HepG2 (cell line): ENCODE measurements around the gene LTB4R2. TPM values are rescaled to one million over a fixed set of nuclear protein-coding genes. Genes with fewer than 3 reads are reported as not detected.

ENCODE experiments used
- ATAC-seq: fragments of 200-7000 bp; cut with Tn5 transposase; 3 replicates; pipeline ENCODE4 v1.9.1; 2020; ENCODE audit warnings: mild to moderate bottlenecking, moderate library complexity
- BruUV-seq: library from RNA; stranded (reverse); fragments of 400-500 nt; replicated peaks from 2 replicates; lab custom pipeline; 2021; lab: Mats Ljungman, UMichigan
- CTCF ChIA-PET: fragments of 300-600 bp; formaldehyde crosslinking; extraction: SDS; loops from one replicate; lab custom pipeline; 2021; ENCODE audit warnings: low total read pairs, inconsistent platforms, low intra/inter-chr PET ratio; lab: Yijun Ruan, JAX
- POLR2A ChIA-PET: fragments of 350-600 bp; sonication (Branson Sonifier 250); formaldehyde crosslinking; loops from one replicate; lab custom pipeline; 2020; ENCODE audit warnings: antibody characterized with exemption, inconsistent platforms; lab: Yijun Ruan, JAX
- DNase-seq: peaks from one replicate; pipeline ENCODE4 v3.0.0-alpha.2; 2015; ENCODE audit warnings: low spot score
- FAIRE-seq: peaks from 3 replicates; lab custom pipeline; 2011; peaks lifted over from hg19 to GRCh38; lab: Jason Lieb, UNC
- H2AFZ ChIP-seq: one replicate; pipeline ENCODE4 v1.6.1; 2011; ENCODE audit warnings: low read length, inconsistent platforms
- H3K27ac ChIP-seq: fragments of 300-600 bp; 3 replicates; pipeline ENCODE4 v1.8.0; 2011; ENCODE audit warnings: mixed run types, mild to moderate bottlenecking, mixed read lengths, low read length, inconsistent platforms; ENCODE audit not compliant: insufficient read depth; ENCODE audit errors: extremely low read length
- H3K27me3 ChIP-seq, 2 experiments: fragments of 200-600 bp in 1 of 2; 2 replicates in 1 of 2; 3 replicates in 1 of 2; pipeline versions ENCODE4 v1.6.0 to v1.8.0; 2011; ENCODE audit warnings: low read length in 2 of 2, mild to moderate bottlenecking in 2 of 2, moderate library complexity in 2 of 2, inconsistent platforms in 1 of 2; ENCODE audit not compliant: insufficient read depth in 2 of 2, control insufficient read depth in 1 of 2
- H3K36me3 ChIP-seq, 2 experiments: fragments of 200-600 bp in 1 of 2; replicated peaks in 1 of 2; 2 replicates in 1 of 2; 3 replicates in 1 of 2; pipeline versions ENCODE4 v1.5.1 to v1.8.0; 2011; ENCODE audit warnings: low read length in 2 of 2, inconsistent platforms in 1 of 2; ENCODE audit not compliant: insufficient read depth in 2 of 2, control insufficient read depth in 1 of 2
- H3K4me1 ChIP-seq: 2 replicates; pipeline ENCODE4 v1.5.1; 2012; ENCODE audit warnings: low read length, inconsistent platforms; ENCODE audit not compliant: insufficient read depth
- H3K4me2 ChIP-seq: 2 replicates; pipeline ENCODE4 v1.6.0; 2011; ENCODE audit warnings: low read depth, low read length, inconsistent platforms
- H3K4me3 ChIP-seq, 3 experiments: fragments of 200-600 bp in 1 of 3; sonication (generic), shearing (Covaris generic) in 1 of 3; replicated peaks in 1 of 3; 2 replicates each; pipeline ENCODE4 v1.5.1; 2011 to 2016; ENCODE audit warnings: low read length in 3 of 3, inconsistent platforms in 2 of 3, low read depth in 2 of 3, mild to moderate bottlenecking in 2 of 3, control low read depth in 1 of 3, mixed read lengths in 1 of 3; ENCODE audit not compliant: insufficient read depth in 1 of 3
- H3K79me2 ChIP-seq: one replicate; pipeline ENCODE4 v1.6.1; 2011; ENCODE audit warnings: low read length, inconsistent platforms; ENCODE audit not compliant: insufficient read depth
- H3K9ac ChIP-seq: 2 replicates; pipeline ENCODE4 v1.6.0; 2011; ENCODE audit warnings: mild to moderate bottlenecking, low read depth, low read length, inconsistent platforms; ENCODE audit not compliant: insufficient read depth
- H3K9me3 ChIP-seq: 2 replicates; pipeline ENCODE4 v1.5.1; 2012; ENCODE audit warnings: mild to moderate bottlenecking, low read length
- H4K20me1 ChIP-seq: 2 replicates; pipeline ENCODE4 v1.6.0; 2011; ENCODE audit warnings: inconsistent platforms, mild to moderate bottlenecking, low read length, moderate library complexity; ENCODE audit not compliant: insufficient read depth
- ATF7-NPFF ChIP-seq: sonication (generic); formaldehyde crosslinking; IDR thresholded peaks from 2 replicates; pipeline ENCODE4 v1.8.1; 2023; ENCODE audit warnings: mild to moderate bottlenecking, low read depth, missing genetic modification reagents, moderate library complexity
- CREB1 ChIP-seq, 2 experiments: fragments of 450-650 bp in 1 of 2; IDR thresholded peaks; 2 replicates each; pipeline ENCODE4 v1.6.1; 2016 to 2017; ENCODE audit warnings: control low read depth in 1 of 2, mild to moderate bottlenecking in 1 of 2, missing compliant biosample characterization in 1 of 2, missing genetic modification characterization in 1 of 2
- CREBL2 ChIP-seq: sonication (generic); formaldehyde crosslinking; IDR thresholded peaks from 2 replicates; pipeline ENCODE4 v1.8.1; 2023; ENCODE audit warnings: missing genetic modification reagents, mild to moderate bottlenecking, borderline replicate concordance
- FOXK1 ChIP-seq: sonication (generic); formaldehyde crosslinking; IDR thresholded peaks from 2 replicates; pipeline ENCODE4 v1.4.0; 2020; ENCODE audit warnings: low read depth, missing genetic modification reagents, borderline replicate concordance
- GATAD2A ChIP-seq: IDR thresholded peaks from 2 replicates; pipeline ENCODE4 v1.6.1; 2016
- NFYC ChIP-seq: IDR thresholded peaks from 2 replicates; pipeline ENCODE4 v1.6.1; 2016; ENCODE audit warnings: missing genetic modification reagents, missing compliant biosample characterization
- NONO ChIP-seq, 2 experiments: fragments of 450-650 bp in 1 of 2; sonication (generic) in 1 of 2; formaldehyde crosslinking in 1 of 2; IDR thresholded peaks in 1 of 2; conservative IDR thresholded peaks in 1 of 2; 2 replicates each; pipeline versions ENCODE4 v1.6.1 to v1.8.0; 2017 to 2022; ENCODE audit warnings: mild to moderate bottlenecking in 1 of 2, missing genetic modification reagents in 1 of 2, moderate library complexity in 1 of 2
- SOX5 ChIP-seq: IDR thresholded peaks from 2 replicates; pipeline ENCODE4 v1.6.1; 2016; ENCODE audit warnings: borderline replicate concordance
- TEAD3 ChIP-seq: optimal IDR thresholded peaks from 2 replicates; pipeline ENCODE3; 2016; ENCODE audit warnings: borderline replicate concordance
- YEATS2 ChIP-seq: sonication (generic); formaldehyde crosslinking; IDR thresholded peaks from 2 replicates; pipeline ENCODE4 v1.4.0; 2020; ENCODE audit warnings: missing genetic modification reagents, borderline replicate concordance
- ZFP91 ChIP-seq: sonication (generic); formaldehyde crosslinking; IDR thresholded peaks from 2 replicates; pipeline ENCODE4 v1.9.0; 2022; ENCODE audit warnings: missing genetic modification reagents, mild to moderate bottlenecking, borderline replicate concordance
- ZNF274 ChIP-seq: sonication (generic); formaldehyde crosslinking; IDR thresholded peaks from 2 replicates; pipeline ENCODE4 v1.5.1; 2020; ENCODE audit warnings: mild to moderate bottlenecking, missing genetic modification reagents
- ZNF567 ChIP-seq: sonication (generic); formaldehyde crosslinking; IDR thresholded peaks from 2 replicates; pipeline ENCODE4 v1.8.1; 2023; ENCODE audit warnings: mild to moderate bottlenecking, missing genetic modification reagents, borderline replicate concordance
- ZNF687 ChIP-seq: sonication (generic); formaldehyde crosslinking; IDR thresholded peaks from 2 replicates; pipeline ENCODE4 v1.5.1; 2020; ENCODE audit warnings: mild to moderate bottlenecking, missing genetic modification reagents, moderate library complexity
- ZNF737 ChIP-seq: sonication (generic); formaldehyde crosslinking; IDR thresholded peaks from 2 replicates; pipeline ENCODE4 v1.5.0; 2020; ENCODE audit warnings: missing genetic modification reagents, mild to moderate bottlenecking, borderline replicate concordance
- WGBS: methylation state at CpG from one replicate; pipeline ENCODE4 v1.1.6; 2017; ENCODE audit warnings: low lambda C conversion rate; 5-methylcytosine and 5-hydroxymethylcytosine counted together
- in situ Hi-C: cut with HindIII; loops from 2 replicates; pipeline ENCODE4 v1.10.0; 2017; ENCODE audit warnings: low pct_unique_long_range_greater_than_20kb; ENCODE audit not compliant: extremely low pct_ligation_motif_present
- intact Hi-C: fragments of 100-400 bp; cut with micrococcal nuclease; formaldehyde crosslinking; loops from one replicate; pipeline ENCODE4 v1.10.0; 2022; ENCODE audit not compliant: unreplicated experiment
- polyA plus RNA-seq, 8 experiments: library from polyadenylated mRNA; depleted of rRNA in 3 of 8; stranded (reverse) in 7 of 8; unstranded in 1 of 8; fragments of >200 nt; fragmentation: Illumina TruSeq in 4 of 8; extraction: Trizol in 4 of 8; gene quantifications; 2 replicates each; pipeline versions ENCODE4 v1.2.1 to v1.2.3, GENCODE V29; 2011 to 2016; ENCODE audit warnings: low read depth in 4 of 8, missing spikeins in 1 of 8, mixed read lengths in 1 of 8; ENCODE audit not compliant: insufficient read depth in 1 of 8
- total RNA-seq, 5 experiments: library from RNA; depleted of rRNA; stranded (reverse); fragments of >200 nt; fragmentation: Illumina TruSeq; extraction: Trizol; gene quantifications; 2 replicates each; pipeline ENCODE4 v1.2.3, GENCODE V29; 2016; ENCODE audit warnings: low read depth in 1 of 5

Gene LTB4R2
- total and polyA plus RNA-seq, 2 of the 13 experiments (the other 11 are each of a cell fraction or from before 2014, with no cell fraction given), result 3.9 to 6.9 TPM

- intact Hi-C loops (loop anchor here (1.0 to 10.0 kb wide), 7 partner anchors 25 to 992 kb away; partner anchors contain the start of genes BCL2L2, MDP1, PPP1R3E and RABGGTA), in situ Hi-C loops (loop anchor here (5.0 kb wide), 1 partner anchor 54 kb away; the partner anchor contains the start of gene TINF2)
- POLR2A ChIA-PET, result interaction anchor here (0.8 to 24.7 kb wide), 11 partner anchors 14 to 182 kb away, joined by 3 to 850 read pairs (median 13); partner anchors contain the start of genes CHMP4A, CIDEB, DCAF11 and EMC9
- peaks cover 35% of the 10 kb centered on the region for H3K79me2 ChIP-seq
- ATAC-seq, result peak; percentile 59
- CTCF ChIA-PET, result interaction anchor here (1.0 to 5.7 kb wide), 13 partner anchors 9 to 283 kb away, joined by 3 to 217 read pairs (median 9); partner anchors contain the start of genes CHMP4A, CIDEB, LTB4R2 and MDP1
- H3K4me1 ChIP-seq, result peaks cover 47% of the 10 kb centered on the region
- no peaks in the 10 kb centered on the region for H3K9me3 ChIP-seq
- FAIRE-seq, result peak; percentile 78
- no peak overlapping the region; a peak in 1 of 6 replicates for H3K4me3 ChIP-seq
- no peak overlapping the region for H2AFZ ChIP-seq
- peaks cover 29 to 48% of the 10 kb centered on the region in 2 experiments for H3K36me3 ChIP-seq
- H3K4me2 ChIP-seq, result peak overlapping the region; percentile 34
- peak; percentile 90 for DNase-seq
- no peak overlapping the region for H3K9ac ChIP-seq
- no TSS peak for BruUV-seq
- WGBS, result 79% methylated on average over 12 of the region's 12 CpGs
- H3K27ac ChIP-seq, result peak overlapping the region; percentile 2
- no peaks in the 10 kb centered on the region; a peak in 1 of 5 replicates for H3K27me3 ChIP-seq
- 0 out of 2 replicates have a peak, but pooled peaks cover 4% of the 10 kb centered on the region for H4K20me1 ChIP-seq
- TF ChIP-seq ZFP91 (CRISPR knock-in tag) (peak; percentile 54; the same call in 1 of the 2 replicates), CREBL2 (0 out of 2 replicates have a peak, but pooled peaks have one; percentile 13), ZNF687 (CRISPR knock-in tag) (peak; percentile 60), CREB1 (IDR thresholded peaks at IDR 0.05) (peak; percentile 22; the same call in 1 of the 2 replicates), CREB1 (CRISPR knock-in tag; IDR thresholded peaks at IDR 0.05) (no peak), NONO (IDR thresholded peaks at IDR 0.05) (no peak), NONO (CRISPR knock-in tag; conservative IDR thresholded peaks at IDR 0.05) (0 out of 2 replicates have a peak, but pooled peaks have one; percentile 28), NFYC (CRISPR knock-in tag) (peak; percentile 26; the same call in 1 of the 2 replicates), ZNF274 (0 out of 2 replicates have a peak, but pooled peaks have one; percentile 67), ZNF567 (CRISPR knock-in tag) (no peak; the same call in 1 of the 2 replicates), GATAD2A (CRISPR knock-in tag) (no peak), YEATS2 (peak; percentile 62; the same call in 1 of the 2 replicates), ATF7-NPFF (CRISPR knock-in tag) (peak; percentile 74; the same call in 1 of the 2 replicates), FOXK1 (CRISPR knock-in tag) (0 out of 2 replicates have a peak, but pooled peaks have one; percentile 62), ZNF737 (CRISPR knock-in tag) (peak; percentile 64; the same call in 1 of the 2 replicates), TEAD3 (CRISPR knock-in tag) (peak; percentile 89), SOX5 (0 out of 2 replicates have a peak, but pooled peaks have one; percentile 16)
Measured at GRCh38 chr14:24296341-24297157, 13.4 kb upstream of the LTB4R2 start.
